ENCODE data around the gene NASP. TPM values are rescaled to one million over a fixed set of nuclear protein-coding genes. Genes with fewer than 3 reads are reported as not detected.

The NASP gene
- total RNA-seq, 1 experiment from 2014 or later, result 72.8 TPM

DNA sequence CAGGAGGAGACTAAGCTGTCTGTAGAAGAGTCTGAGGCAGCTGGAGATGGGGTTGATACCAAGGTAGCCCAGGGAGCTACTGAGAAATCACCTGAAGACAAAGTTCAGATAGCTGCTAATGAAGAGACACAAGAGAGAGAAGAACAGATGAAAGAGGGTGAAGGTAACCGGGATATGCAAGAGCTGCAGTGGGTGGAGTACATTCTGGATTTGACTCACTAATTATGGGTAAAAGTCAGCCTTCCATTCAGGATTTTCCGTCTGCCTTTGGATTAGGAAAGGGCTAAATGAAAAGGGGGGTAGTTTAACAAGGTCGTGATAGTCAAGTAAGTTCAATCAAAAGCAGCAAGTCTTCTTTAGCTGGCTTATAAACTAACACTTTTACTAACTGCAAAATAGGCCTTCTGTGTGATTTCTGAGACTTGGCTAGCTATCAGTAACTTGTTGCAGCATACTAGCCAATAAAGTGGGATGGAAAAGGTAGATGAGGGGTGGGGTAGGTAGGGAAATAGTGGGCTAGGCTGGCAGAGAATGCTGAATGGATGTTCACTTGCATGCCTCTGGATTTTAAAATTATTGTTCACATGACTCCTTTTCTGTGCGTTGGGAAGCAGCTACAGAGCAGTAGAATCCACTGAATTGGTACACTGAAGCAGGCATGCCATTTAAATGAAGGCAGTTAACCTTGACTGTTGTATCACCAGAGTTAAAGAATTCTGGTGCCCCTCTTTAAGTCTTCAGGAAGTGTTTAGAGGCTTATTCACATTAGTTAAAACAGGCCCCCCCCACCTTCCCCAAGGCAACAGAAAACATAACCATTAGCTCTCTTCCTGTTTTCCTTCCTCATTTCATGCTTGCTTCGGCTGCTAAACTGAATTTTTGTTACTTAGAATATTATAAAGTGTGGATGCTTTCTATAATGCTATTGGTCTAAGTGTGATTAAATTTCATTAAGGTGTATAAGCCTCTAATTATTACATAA, 24.6 kb downstream of the NASP start:
- in situ Hi-C loops (cut with HindIII; ENCODE audit: low pct_unique_long_range_greater_than_20kb, low sequenced_read_pairs), result no loop called here
- DNase-seq (ENCODE audit: low read depth, low spot score), result no peak

GRCh38 chr1:45610589-45611226, 26.9 kb downstream of the NASP start:
- no peak for DNase-seq (ENCODE audit: low read depth, low spot score)
- in situ Hi-C loops (cut with HindIII; ENCODE audit: low pct_unique_long_range_greater_than_20kb, low sequenced_read_pairs), result no loop called here

GRCh38 chr1:45612941-45613579, 29.2 kb downstream of the NASP start:
- no peak for DNase-seq (ENCODE audit: low read depth, low spot score)
- in situ Hi-C loops (cut with HindIII; ENCODE audit: low pct_unique_long_range_greater_than_20kb, low sequenced_read_pairs), result no loop called here

GRCh38 chr1:45615885-45616284, 32.0 kb downstream of the NASP start:
- in situ Hi-C loops (cut with HindIII; ENCODE audit: low pct_unique_long_range_greater_than_20kb, low sequenced_read_pairs), result no loop called here
- DNase-seq (ENCODE audit: low read depth, low spot score), result no peak

- in situ Hi-C loops (cut with HindIII; ENCODE audit: low pct_unique_long_range_greater_than_20kb, low sequenced_read_pairs), result no loop called here
- DNase-seq (ENCODE audit: low read depth, low spot score), result no peak
Observed at GRCh38 chr1:45617618-45618017, 33.8 kb downstream of the NASP start.

DNA sequence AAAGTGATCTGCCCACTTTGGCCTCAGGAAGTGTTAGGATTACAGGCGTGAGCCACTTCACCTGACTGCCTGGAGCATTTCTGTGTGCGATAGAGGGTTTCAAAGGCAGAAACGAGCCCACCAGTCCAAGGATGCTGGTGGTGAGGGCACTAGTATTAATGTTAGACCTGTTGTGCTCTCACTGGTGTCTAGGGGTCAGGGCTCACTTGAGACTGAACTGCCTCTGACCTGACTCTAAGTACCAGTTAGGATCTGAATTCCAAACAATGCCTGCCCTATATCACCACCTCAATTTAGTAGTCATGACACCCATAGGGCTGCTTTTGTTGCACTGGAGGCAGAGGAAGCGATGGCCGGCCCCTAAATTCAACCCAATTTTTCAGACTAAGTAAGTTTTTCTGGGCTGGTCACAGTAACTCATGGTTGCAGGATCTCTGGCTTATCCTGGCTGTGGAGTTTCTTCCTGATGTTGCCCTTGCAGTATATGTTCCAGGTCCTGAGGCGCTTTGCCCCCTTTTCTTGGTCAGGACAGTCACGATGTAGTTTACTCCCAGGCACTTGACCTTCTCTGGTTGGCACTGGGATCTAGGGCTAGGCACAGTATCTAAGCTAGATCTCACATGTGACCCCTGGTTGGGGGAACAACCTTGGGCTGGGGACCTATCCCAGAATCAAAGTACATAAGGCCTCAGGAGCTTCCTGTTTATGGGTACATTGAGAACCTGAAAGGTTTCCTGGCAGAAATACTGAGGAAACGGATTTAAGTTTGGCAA, 35.5 kb downstream of the NASP start:
- in situ Hi-C loops (cut with HindIII; ENCODE audit: low pct_unique_long_range_greater_than_20kb, low sequenced_read_pairs), result no loop called here
- no peak for DNase-seq (ENCODE audit: low read depth, low spot score)

DNA sequence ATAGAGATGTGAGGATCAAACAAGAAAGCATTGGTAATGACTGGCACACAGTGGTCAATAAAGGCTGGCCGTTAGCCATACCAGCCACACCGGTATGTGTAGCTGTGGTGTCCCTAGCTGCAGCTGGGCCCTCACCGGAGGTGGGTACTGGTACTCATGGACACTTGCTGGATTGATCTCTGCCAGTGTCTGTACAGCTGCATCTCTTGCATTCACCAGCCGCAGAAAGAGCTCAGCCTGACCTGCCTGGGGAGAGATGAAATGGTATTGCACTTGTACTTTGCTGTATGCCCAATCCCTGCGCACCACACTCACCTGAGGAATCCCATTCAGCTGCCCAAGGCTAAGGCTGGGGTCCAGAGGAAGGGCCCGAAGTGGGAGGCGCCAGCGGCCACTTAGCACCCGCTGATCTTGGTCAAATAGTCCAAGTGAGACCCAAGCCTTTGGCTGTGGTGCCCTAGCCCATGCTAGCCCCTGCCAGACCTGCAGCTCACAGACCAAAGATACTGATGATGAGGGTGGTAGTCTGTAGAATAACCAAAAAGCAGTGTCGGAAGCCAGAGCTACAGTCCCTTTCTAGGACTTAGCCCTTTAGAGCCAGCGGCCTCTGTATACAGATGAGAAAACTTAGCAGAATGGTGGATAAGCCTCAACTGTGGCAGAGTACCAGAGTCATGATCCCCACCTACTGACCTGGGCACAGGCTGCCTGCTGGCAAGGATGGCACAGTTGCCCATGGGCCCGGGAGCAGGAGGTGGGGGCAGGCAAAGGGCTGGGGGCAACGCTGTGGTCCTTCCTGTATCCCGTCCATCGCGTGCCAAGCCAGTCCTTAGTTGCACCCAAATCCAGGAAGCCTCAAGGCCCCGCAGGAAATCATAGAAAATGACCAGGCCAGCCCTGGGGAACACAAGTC, 37.0 kb downstream of the NASP start:
- in situ Hi-C loops (cut with HindIII; ENCODE audit: low pct_unique_long_range_greater_than_20kb, low sequenced_read_pairs), result no loop called here

GRCh38 chr1:45621501-45621836, 37.6 kb downstream of the NASP start:
- in situ Hi-C loops (cut with HindIII; ENCODE audit: low pct_unique_long_range_greater_than_20kb, low sequenced_read_pairs), result no loop called here
- DNase-seq (ENCODE audit: low read depth, low spot score), result no peak

More for the DNA sequence above, 37.0 kb downstream of the NASP start:
- no peak for DNase-seq (ENCODE audit: low read depth, low spot score)

DNA sequence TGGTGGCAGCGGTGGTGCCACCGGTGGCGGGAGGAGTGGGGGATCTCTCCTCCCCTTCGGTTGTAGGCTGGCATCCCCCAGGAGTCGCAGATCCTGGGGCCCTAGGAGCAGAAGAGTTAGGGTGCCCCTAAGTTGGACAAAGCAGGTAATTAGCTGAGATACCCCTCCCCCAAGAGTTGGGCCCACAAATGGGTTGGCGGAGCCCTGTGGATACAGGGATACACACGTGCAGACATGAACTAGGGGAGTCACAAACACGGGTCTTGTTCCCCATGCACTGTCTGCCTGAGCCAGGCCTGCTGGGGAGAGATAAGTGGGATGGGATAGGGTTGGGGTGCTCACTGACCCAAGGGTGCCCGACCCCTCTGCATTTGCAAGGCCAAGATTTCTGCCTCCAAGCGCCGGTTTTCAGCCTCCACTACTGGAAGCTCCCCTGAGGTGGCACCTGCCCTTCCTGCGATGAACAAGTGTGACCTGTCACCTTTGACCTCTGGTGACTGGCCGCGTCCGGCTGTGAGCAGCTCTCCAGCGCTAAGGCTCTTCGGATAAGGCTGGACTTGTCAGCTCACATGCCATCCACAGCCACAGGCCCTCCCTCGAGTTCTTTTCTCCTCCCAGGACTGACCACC, 38.2 kb downstream of the NASP start:
- DNase-seq (ENCODE audit: low read depth, low spot score), result no peak
- in situ Hi-C loops (cut with HindIII; ENCODE audit: low pct_unique_long_range_greater_than_20kb, low sequenced_read_pairs), result no loop called here

DNA sequence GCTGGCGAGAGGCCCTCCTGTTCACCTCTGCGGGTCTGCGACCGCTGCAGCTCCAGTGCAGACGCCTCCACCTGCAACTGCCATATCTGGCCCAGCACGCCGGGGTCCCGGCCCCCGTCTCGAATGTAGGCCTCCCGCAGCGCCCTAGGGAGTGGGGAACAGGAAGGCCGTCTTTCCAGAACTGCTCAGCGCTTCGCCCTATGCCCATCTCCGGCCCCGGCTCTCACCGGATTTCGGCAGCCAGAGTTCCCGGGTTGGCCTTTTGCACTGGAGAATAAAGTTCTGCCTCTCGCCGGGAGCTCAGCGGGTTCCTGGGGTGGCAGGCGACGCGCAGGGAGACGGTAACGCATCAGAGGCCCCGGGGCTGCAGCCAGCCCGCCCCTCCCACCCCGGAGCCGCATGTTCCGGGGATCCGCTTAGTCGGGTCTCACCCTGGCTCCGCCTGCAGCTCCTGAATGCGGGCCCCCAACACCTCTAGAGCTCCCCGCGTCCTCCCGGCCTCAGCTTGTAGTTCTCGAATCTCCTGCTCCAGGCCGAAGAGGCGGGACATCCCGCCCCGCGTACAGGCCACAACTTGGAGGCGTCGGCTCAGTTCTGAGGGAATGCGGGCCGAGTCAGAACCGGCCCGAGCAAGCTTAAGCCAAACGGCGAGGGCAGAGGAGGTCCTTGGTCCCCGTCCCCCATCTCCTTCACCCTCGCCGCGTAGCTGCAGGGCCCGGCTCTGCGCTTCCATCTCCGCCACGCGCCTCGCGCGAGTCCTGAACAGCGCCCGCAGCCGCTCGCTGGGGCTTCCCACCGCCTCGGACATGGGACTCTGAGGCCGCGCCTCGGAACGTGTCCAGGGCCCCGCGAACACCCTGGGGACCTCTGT, 38.9 kb downstream of the NASP start:
- no peak for DNase-seq (ENCODE audit: low read depth, low spot score)
- in situ Hi-C loops (cut with HindIII; ENCODE audit: low pct_unique_long_range_greater_than_20kb, low sequenced_read_pairs), result no loop called here

GRCh38 chr1:45623972-45624371, 40.1 kb downstream of the NASP start, which contains the start of gene CCDC17:
TSS of gene CCDC17 (minus strand) at chr1:45624054. CDS start at chr1:45623909, 145 bp downstream.
- no peak for DNase-seq (ENCODE audit: low read depth, low spot score)
- in situ Hi-C loops (cut with HindIII; ENCODE audit: low pct_unique_long_range_greater_than_20kb, low sequenced_read_pairs), result no loop called here

- in situ Hi-C loops (cut with HindIII; ENCODE audit: low pct_unique_long_range_greater_than_20kb, low sequenced_read_pairs), result no loop called here
- no peak for DNase-seq (ENCODE audit: low read depth, low spot score)
Observed at GRCh38 chr1:45629035-45629434, 45.2 kb downstream of the NASP start.

- in situ Hi-C loops (cut with HindIII; ENCODE audit: low pct_unique_long_range_greater_than_20kb, low sequenced_read_pairs), result no loop called here
- DNase-seq (ENCODE audit: low read depth, low spot score), result no peak
Observed at GRCh38 chr1:45630429-45630828, 46.6 kb downstream of the NASP start.

GRCh38 chr1:45635211-45635610, 51.4 kb downstream of the NASP start:
- in situ Hi-C loops (cut with HindIII; ENCODE audit: low pct_unique_long_range_greater_than_20kb, low sequenced_read_pairs), result no loop called here
- DNase-seq (ENCODE audit: low read depth, low spot score), result no peak

GRCh38 chr1:45640293-45640692, 56.5 kb downstream of the NASP start:
- in situ Hi-C loops (cut with HindIII; ENCODE audit: low pct_unique_long_range_greater_than_20kb, low sequenced_read_pairs), result no loop called here

DNA sequence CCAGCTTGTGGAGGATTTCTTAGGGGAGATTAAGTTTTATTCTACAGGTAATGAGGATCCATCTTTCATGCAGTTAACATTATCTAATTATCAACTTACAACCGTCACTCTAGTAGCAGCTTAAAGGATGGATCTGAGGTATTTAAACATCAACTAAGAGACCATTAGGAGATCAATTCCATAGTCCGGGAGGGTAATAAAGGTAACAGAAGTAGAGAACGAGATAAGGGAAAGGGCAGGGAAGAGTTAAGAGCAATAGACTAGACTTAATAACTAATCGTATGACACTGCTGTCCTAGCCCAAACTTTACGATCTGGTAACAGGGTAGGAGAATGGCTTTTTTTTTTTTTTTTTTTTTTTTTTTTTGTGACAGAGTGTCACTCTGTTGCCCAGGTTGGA, 59.5 kb downstream of the NASP start:
- in situ Hi-C loops (cut with HindIII; ENCODE audit: low pct_unique_long_range_greater_than_20kb, low sequenced_read_pairs), result no loop called here
- no peak for DNase-seq (ENCODE audit: low read depth, low spot score)

More at GRCh38 chr1:45640293-45640692, 56.5 kb downstream of the NASP start:
- no peak for DNase-seq (ENCODE audit: low read depth, low spot score)

Measured in SK-MEL-5 (cell line).